HepG2 (cell line): ENCODE data around the gene STEAP1B. TPM values are rescaled to one million over a fixed set of nuclear protein-coding genes. Genes with fewer than 3 reads are reported as not detected.
"Not testable (repeated sequence)": the region's sequence is repeated elsewhere in the genome, so short reads cannot be mapped to it uniquely, and the experiment has no call there.

Experiments used
- ATAC-seq: fragments of 200-7000 bp; cut with Tn5 transposase; 3 replicates; pipeline ENCODE4 v1.9.1; 2020; ENCODE audit warnings: mild to moderate bottlenecking, moderate library complexity
- BruUV-seq: library from RNA; stranded (reverse); fragments of 400-500 nt; replicated peaks from 2 replicates; lab custom pipeline; 2021; lab: Mats Ljungman, UMichigan
- CTCF ChIA-PET: fragments of 300-600 bp; formaldehyde crosslinking; extraction: SDS; loops from one replicate; lab custom pipeline; 2021; ENCODE audit warnings: low total read pairs, inconsistent platforms, low intra/inter-chr PET ratio; lab: Yijun Ruan, JAX
- POLR2A ChIA-PET: fragments of 350-600 bp; sonication (Branson Sonifier 250); formaldehyde crosslinking; loops from one replicate; lab custom pipeline; 2020; ENCODE audit warnings: antibody characterized with exemption, inconsistent platforms; lab: Yijun Ruan, JAX
- DNase-seq: peaks from one replicate; pipeline ENCODE4 v3.0.0-alpha.2; 2015; ENCODE audit warnings: low spot score
- FAIRE-seq: peaks from 3 replicates; lab custom pipeline; 2011; peaks lifted over from hg19 to GRCh38; lab: Jason Lieb, UNC
- H2AFZ ChIP-seq: one replicate; pipeline ENCODE4 v1.6.1; 2011; ENCODE audit warnings: low read length, inconsistent platforms
- H3K27ac ChIP-seq: fragments of 300-600 bp; 3 replicates; pipeline ENCODE4 v1.8.0; 2011; ENCODE audit warnings: mixed run types, mild to moderate bottlenecking, mixed read lengths, low read length, inconsistent platforms; ENCODE audit not compliant: insufficient read depth; ENCODE audit errors: extremely low read length
- H3K27me3 ChIP-seq, 2 experiments: fragments of 200-600 bp in 1 of 2; 2 replicates in 1 of 2; 3 replicates in 1 of 2; pipeline versions ENCODE4 v1.6.0 to v1.8.0; 2011; ENCODE audit warnings: low read length in 2 of 2, mild to moderate bottlenecking in 2 of 2, moderate library complexity in 2 of 2, inconsistent platforms in 1 of 2; ENCODE audit not compliant: insufficient read depth in 2 of 2, control insufficient read depth in 1 of 2
- H3K36me3 ChIP-seq, 2 experiments: fragments of 200-600 bp in 1 of 2; replicated peaks in 1 of 2; 2 replicates in 1 of 2; 3 replicates in 1 of 2; pipeline versions ENCODE4 v1.5.1 to v1.8.0; 2011; ENCODE audit warnings: low read length in 2 of 2, inconsistent platforms in 1 of 2; ENCODE audit not compliant: insufficient read depth in 2 of 2, control insufficient read depth in 1 of 2
- H3K4me1 ChIP-seq: 2 replicates; pipeline ENCODE4 v1.5.1; 2012; ENCODE audit warnings: low read length, inconsistent platforms; ENCODE audit not compliant: insufficient read depth
- H3K4me2 ChIP-seq: 2 replicates; pipeline ENCODE4 v1.6.0; 2011; ENCODE audit warnings: low read depth, low read length, inconsistent platforms
- H3K4me3 ChIP-seq, 3 experiments: fragments of 200-600 bp in 1 of 3; sonication (generic), shearing (Covaris generic) in 1 of 3; replicated peaks in 1 of 3; 2 replicates each; pipeline ENCODE4 v1.5.1; 2011 to 2016; ENCODE audit warnings: low read length in 3 of 3, inconsistent platforms in 2 of 3, low read depth in 2 of 3, mild to moderate bottlenecking in 2 of 3, control low read depth in 1 of 3, mixed read lengths in 1 of 3; ENCODE audit not compliant: insufficient read depth in 1 of 3
- H3K79me2 ChIP-seq: one replicate; pipeline ENCODE4 v1.6.1; 2011; ENCODE audit warnings: low read length, inconsistent platforms; ENCODE audit not compliant: insufficient read depth
- H3K9ac ChIP-seq: 2 replicates; pipeline ENCODE4 v1.6.0; 2011; ENCODE audit warnings: mild to moderate bottlenecking, low read depth, low read length, inconsistent platforms; ENCODE audit not compliant: insufficient read depth
- H3K9me3 ChIP-seq: 2 replicates; pipeline ENCODE4 v1.5.1; 2012; ENCODE audit warnings: mild to moderate bottlenecking, low read length
- H4K20me1 ChIP-seq: 2 replicates; pipeline ENCODE4 v1.6.0; 2011; ENCODE audit warnings: inconsistent platforms, mild to moderate bottlenecking, low read length, moderate library complexity; ENCODE audit not compliant: insufficient read depth
- CTCF ChIP-seq: sonication (generic); formaldehyde crosslinking; IDR thresholded peaks from 2 replicates; pipeline ENCODE4 v1.5.0; 2020; ENCODE audit warnings: mild to moderate bottlenecking, missing genetic modification reagents, moderate library complexity
- STAG1 ChIP-seq: sonication (generic); formaldehyde crosslinking; IDR thresholded peaks from 2 replicates; pipeline ENCODE4 v1.4.0; 2020; ENCODE audit warnings: missing genetic modification reagents
- ZNF362 ChIP-seq: sonication (generic); formaldehyde crosslinking; IDR thresholded peaks from 2 replicates; pipeline ENCODE4 v1.4.0; 2020; ENCODE audit warnings: missing genetic modification reagents, mild to moderate bottlenecking, borderline replicate concordance
- WGBS: methylation state at CpG from one replicate; pipeline ENCODE4 v1.1.6; 2017; ENCODE audit warnings: low lambda C conversion rate; 5-methylcytosine and 5-hydroxymethylcytosine counted together
- in situ Hi-C: cut with HindIII; loops from 2 replicates; pipeline ENCODE4 v1.10.0; 2017; ENCODE audit warnings: low pct_unique_long_range_greater_than_20kb; ENCODE audit not compliant: extremely low pct_ligation_motif_present
- intact Hi-C: fragments of 100-400 bp; cut with micrococcal nuclease; formaldehyde crosslinking; loops from one replicate; pipeline ENCODE4 v1.10.0; 2022; ENCODE audit not compliant: unreplicated experiment
- polyA plus RNA-seq, 8 experiments: library from polyadenylated mRNA; depleted of rRNA in 3 of 8; stranded (reverse) in 7 of 8; unstranded in 1 of 8; fragments of >200 nt; fragmentation: Illumina TruSeq in 4 of 8; extraction: Trizol in 4 of 8; gene quantifications; 2 replicates each; pipeline versions ENCODE4 v1.2.1 to v1.2.3, GENCODE V29; 2011 to 2016; ENCODE audit warnings: low read depth in 4 of 8, missing spikeins in 1 of 8, mixed read lengths in 1 of 8; ENCODE audit not compliant: insufficient read depth in 1 of 8
- total RNA-seq, 5 experiments: library from RNA; depleted of rRNA; stranded (reverse); fragments of >200 nt; fragmentation: Illumina TruSeq; extraction: Trizol; gene quantifications; 2 replicates each; pipeline ENCODE4 v1.2.3, GENCODE V29; 2016; ENCODE audit warnings: low read depth in 1 of 5

STEAP1B gene
- total and polyA plus RNA-seq, 2 of the 13 experiments (the other 11 are each of a cell fraction or from before 2014, with no cell fraction given), result not detected

- H3K9ac ChIP-seq, H3K27me3 ChIP-seq, H3K36me3 ChIP-seq, H2AFZ ChIP-seq, intact Hi-C loops, H3K4me1 ChIP-seq, H4K20me1 ChIP-seq, H3K4me3 ChIP-seq, H3K79me2 ChIP-seq, CTCF ChIA-PET, FAIRE-seq, H3K4me2 ChIP-seq, POLR2A ChIA-PET, H3K9me3 ChIP-seq, BruUV-seq, ATAC-seq, H3K27ac ChIP-seq, in situ Hi-C loops, DNase-seq: not testable (repeated sequence)
- 17% methylated on average over 5 of the region's 5 CpGs for WGBS
Observed at GRCh38 chr7:22524353-22524947, 24.5 kb upstream of the STEAP1B start.

- intact Hi-C loops, H3K4me3 ChIP-seq, BruUV-seq, H3K79me2 ChIP-seq, FAIRE-seq, H2AFZ ChIP-seq, H3K4me1 ChIP-seq, in situ Hi-C loops, DNase-seq, POLR2A ChIA-PET, H3K27me3 ChIP-seq, H3K27ac ChIP-seq, H3K4me2 ChIP-seq, H4K20me1 ChIP-seq, CTCF ChIA-PET, H3K36me3 ChIP-seq, H3K9me3 ChIP-seq, H3K9ac ChIP-seq: not testable (repeated sequence)
- 14% methylated on average over 16 of the region's 16 CpGs for WGBS
- TF ChIP-seq STAG1 (CRISPR knock-in tag) (peak; percentile 43; the same call in 1 of the 2 replicates), CTCF (CRISPR knock-in tag) (0 out of 2 replicates have a peak, but pooled peaks have one; percentile 14), ZNF362 (peak; percentile 53; the same call in 1 of the 2 replicates)
- ATAC-seq, result peak; percentile 31; the same call in 1 of the 3 replicates
Observed at GRCh38 chr7:22523478-22524352, 23.7 kb upstream of the STEAP1B start.

- H3K27ac ChIP-seq, DNase-seq, H2AFZ ChIP-seq, BruUV-seq, H3K9me3 ChIP-seq, H3K36me3 ChIP-seq, ATAC-seq, H3K4me1 ChIP-seq, H3K4me2 ChIP-seq, in situ Hi-C loops, CTCF ChIA-PET, H3K9ac ChIP-seq, H4K20me1 ChIP-seq, H3K4me3 ChIP-seq, FAIRE-seq, H3K27me3 ChIP-seq, POLR2A ChIA-PET, intact Hi-C loops, H3K79me2 ChIP-seq: not testable (repeated sequence)
- WGBS, result 8% methylated on average over 1 of the region's 1 CpG
Observed at GRCh38 chr7:22519560-22519959, 19.6 kb upstream of the STEAP1B start.
